Lower leg skin (tissue), 3 donors: ENCODE measurements around the gene UNC5A.

Experiments
- POLR2A ChIP-seq, 2 donors: fragments of 450-650 bp; IDR thresholded peaks; one replicate each; pipeline ENCODE4 v1.6.1; 2016 to 2017; ENCODE audit warnings: antibody characterized with exemption in 2 of 2, mild to moderate bottlenecking in 1 of 2, moderate library complexity in 1 of 2
- TF ChIP-seq, protein P1 (sequence below), 3 donors: fragments of 450-650 bp; IDR thresholded peaks; one replicate each; pipeline ENCODE4 v1.5.1; 2016; ENCODE audit warnings: antibody characterized with exemption in 3 of 3, mild to moderate bottlenecking in 3 of 3, moderate library complexity in 2 of 3

GRCh38 chr5:176787676-176788075 lies 22.7 kb upstream of the UNC5A start:
- TF ChIP-seq, protein P1, sequence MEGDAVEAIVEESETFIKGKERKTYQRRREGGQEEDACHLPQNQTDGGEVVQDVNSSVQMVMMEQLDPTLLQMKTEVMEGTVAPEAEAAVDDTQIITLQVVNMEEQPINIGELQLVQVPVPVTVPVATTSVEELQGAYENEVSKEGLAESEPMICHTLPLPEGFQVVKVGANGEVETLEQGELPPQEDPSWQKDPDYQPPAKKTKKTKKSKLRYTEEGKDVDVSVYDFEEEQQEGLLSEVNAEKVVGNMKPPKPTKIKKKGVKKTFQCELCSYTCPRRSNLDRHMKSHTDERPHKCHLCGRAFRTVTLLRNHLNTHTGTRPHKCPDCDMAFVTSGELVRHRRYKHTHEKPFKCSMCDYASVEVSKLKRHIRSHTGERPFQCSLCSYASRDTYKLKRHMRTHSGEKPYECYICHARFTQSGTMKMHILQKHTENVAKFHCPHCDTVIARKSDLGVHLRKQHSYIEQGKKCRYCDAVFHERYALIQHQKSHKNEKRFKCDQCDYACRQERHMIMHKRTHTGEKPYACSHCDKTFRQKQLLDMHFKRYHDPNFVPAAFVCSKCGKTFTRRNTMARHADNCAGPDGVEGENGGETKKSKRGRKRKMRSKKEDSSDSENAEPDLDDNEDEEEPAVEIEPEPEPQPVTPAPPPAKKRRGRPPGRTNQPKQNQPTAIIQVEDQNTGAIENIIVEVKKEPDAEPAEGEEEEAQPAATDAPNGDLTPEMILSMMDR (IDR thresholded peaks at IDR 0.05): no peak
- TF ChIP-seq POLR2A (IDR thresholded peaks at IDR 0.05): no peak
